GM18505 (cell line): ENCODE results near the gene GSK3B.
"Not testable (repeated sequence)": the region's sequence is repeated elsewhere in the genome, so short reads cannot be mapped to it uniquely, and the experiment has no call there.

ENCODE experiments used
- ATAC-seq: cut with Tn5 transposase; IDR thresholded peaks from one replicate; pipeline ENCODE4 v1.9.1; 2021; ENCODE audit not compliant: unreplicated experiment
- POLR2A ChIP-seq: IDR thresholded peaks from 4 replicates; pipeline ENCODE4 v1.6.1; 2011; ENCODE audit warnings: borderline replicate concordance; ENCODE audit not compliant: insufficient read depth, insufficient read length; ENCODE audit errors: extremely low read depth

The GSK3B gene

GRCh38 chr3:120080836-120081235 lies 13.4 kb downstream of the GSK3B start:
- TF ChIP-seq POLR2A = no peak
- ATAC-seq = no peak

GRCh38 chr3:120077731-120078130 lies 16.5 kb downstream of the GSK3B start:
- ATAC-seq = no peak
- no peak for TF ChIP-seq POLR2A

- ATAC-seq = no peak
- no peak for TF ChIP-seq POLR2A
Observed at GRCh38 chr3:120072867-120073525, 21.3 kb downstream of the GSK3B start.

GRCh38 chr3:120071259-120071658 lies 23.0 kb downstream of the GSK3B start:
- no peak for ATAC-seq
- no peak for TF ChIP-seq POLR2A

GRCh38 chr3:120070263-120070981 lies 23.8 kb downstream of the GSK3B start:
- no peak for ATAC-seq
- no peak for TF ChIP-seq POLR2A

GRCh38 chr3:120067083-120067482 lies 27.2 kb downstream of the GSK3B start:
- no peak for TF ChIP-seq POLR2A
- no peak for ATAC-seq

GRCh38 chr3:120066634-120067033 lies 27.6 kb downstream of the GSK3B start:
- ATAC-seq = no peak
- no peak for TF ChIP-seq POLR2A

- no peak for TF ChIP-seq POLR2A
- no peak for ATAC-seq
Observed at GRCh38 chr3:120064641-120065040, 29.6 kb downstream of the GSK3B start.

- no peak for TF ChIP-seq POLR2A
- no peak for ATAC-seq
Observed at GRCh38 chr3:120062474-120062873, 31.8 kb downstream of the GSK3B start.

GRCh38 chr3:120059081-120059864 lies 35.0 kb downstream of the GSK3B start:
- no peak for TF ChIP-seq POLR2A
- no peak for ATAC-seq

GRCh38 chr3:120057626-120058025 lies 36.6 kb downstream of the GSK3B start:
- no peak for ATAC-seq
- no peak for TF ChIP-seq POLR2A

- no peak for TF ChIP-seq POLR2A
- no peak for ATAC-seq
Observed at GRCh38 chr3:120057029-120057428, 37.2 kb downstream of the GSK3B start.

GRCh38 chr3:120053647-120054046 lies 40.6 kb downstream of the GSK3B start:
- not testable (repeated sequence) for ATAC-seq

- TF ChIP-seq POLR2A = no peak
- ATAC-seq = no peak
Observed at GRCh38 chr3:120052677-120053076, 41.6 kb downstream of the GSK3B start.

- ATAC-seq = peak; percentile 78
- TF ChIP-seq POLR2A = no peak
Observed at GRCh38 chr3:120052225-120052624, 42.0 kb downstream of the GSK3B start.

- ATAC-seq = not testable (repeated sequence)
Observed at GRCh38 chr3:120051570-120051969, 42.7 kb downstream of the GSK3B start.
